CMK (cell line): ENCODE results near the gene RAD51B.

Source experiments
- DNase-seq: peaks from one replicate; pipeline ENCODE4 v3.0.0-alpha.2; 2010; ENCODE audit warnings: low read depth

Gene RAD51B

DNA sequence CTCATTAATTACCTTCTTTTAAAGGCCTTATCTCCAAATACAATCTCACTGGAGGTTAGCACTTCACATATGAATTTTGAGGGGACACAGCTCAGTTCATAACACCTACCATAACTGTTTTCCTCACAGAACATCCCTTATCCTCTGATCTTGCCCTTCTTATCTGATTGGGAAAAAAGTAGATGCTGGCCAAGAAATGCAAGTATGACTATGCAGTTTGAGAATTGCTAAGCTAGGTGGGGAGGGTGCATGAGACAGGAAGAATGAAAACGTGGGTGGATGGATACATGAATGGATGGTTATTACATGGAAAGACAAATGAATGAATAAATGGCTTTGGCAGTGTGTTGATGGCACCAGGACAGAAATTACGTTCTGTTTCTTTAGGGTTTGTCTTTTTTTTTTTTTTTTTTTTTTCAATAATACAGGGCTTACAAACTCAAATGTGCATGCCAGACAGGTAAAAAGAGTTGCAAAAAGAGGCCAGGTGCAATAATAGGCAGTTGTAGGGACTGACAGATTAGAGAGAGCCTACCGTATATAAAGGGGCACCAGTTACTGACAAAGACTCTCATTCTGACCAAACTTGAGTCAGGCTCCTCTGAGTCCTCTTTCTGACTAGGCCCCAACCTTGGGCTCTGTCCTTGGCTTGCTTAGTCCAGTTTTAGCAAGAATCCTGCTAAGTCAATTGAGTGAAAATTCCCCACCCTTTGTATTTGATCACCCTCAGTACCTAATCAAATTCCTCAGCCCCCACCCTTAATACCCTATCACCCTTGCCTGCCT, 668.4 kb downstream of the RAD51B start:
- no peak for DNase-seq

DNA sequence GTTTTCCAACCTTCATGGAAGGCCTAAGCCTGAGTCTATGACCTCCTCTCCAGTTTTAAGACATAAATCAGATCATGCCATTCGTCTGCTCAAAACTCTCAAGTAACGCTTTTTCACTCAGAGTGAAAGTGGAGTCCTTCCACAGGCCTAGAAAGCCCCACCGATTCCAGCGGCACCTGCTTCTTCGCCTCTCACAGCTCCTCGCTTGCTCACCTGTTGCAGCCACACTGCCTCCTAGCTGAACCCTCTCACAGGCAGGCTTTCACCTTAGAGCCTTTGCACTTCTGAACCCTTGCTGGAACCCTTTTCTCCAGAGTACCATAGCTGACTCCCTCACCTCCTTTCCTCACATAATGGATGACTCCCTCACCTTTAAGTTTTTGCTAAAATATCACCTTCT, 672.2 kb downstream of the RAD51B start:
- no peak for DNase-seq

DNA sequence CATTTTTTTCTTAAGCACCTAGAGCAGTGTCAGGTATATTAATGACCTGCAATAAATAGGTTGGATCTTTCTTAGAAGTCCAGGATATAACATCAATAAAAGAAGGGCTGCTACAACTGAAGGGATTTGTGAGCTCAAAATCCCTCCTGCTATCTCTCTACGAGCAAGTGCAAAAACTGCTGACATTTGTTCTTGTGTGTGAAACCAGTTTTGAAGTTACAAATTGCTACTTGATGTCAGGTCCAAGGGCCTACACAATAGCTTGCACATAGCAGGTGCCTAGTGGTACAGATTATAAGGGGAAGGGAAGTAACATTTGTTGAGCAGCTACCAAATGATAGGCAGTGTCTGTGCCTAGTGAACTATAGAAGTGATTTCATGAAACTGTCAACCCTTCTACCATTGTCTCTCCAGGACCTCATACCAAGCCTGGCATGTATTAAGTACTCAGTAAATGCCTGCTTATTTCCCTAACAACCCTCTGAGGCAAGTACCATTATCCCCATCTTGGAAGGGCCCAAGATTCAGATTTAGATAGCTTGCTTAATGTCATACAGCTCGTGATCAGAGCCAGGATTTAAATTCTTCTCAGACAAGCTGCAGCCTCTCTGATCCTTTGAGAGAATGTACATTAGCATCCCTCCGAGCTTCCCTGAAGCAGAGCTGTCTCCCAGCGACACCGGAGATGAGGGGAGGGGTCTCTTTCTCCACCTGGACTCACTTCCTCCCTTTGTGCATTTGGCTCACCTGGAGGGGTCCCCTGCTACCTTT, 673.0 kb downstream of the RAD51B start:
- DNase-seq, result no peak

DNA sequence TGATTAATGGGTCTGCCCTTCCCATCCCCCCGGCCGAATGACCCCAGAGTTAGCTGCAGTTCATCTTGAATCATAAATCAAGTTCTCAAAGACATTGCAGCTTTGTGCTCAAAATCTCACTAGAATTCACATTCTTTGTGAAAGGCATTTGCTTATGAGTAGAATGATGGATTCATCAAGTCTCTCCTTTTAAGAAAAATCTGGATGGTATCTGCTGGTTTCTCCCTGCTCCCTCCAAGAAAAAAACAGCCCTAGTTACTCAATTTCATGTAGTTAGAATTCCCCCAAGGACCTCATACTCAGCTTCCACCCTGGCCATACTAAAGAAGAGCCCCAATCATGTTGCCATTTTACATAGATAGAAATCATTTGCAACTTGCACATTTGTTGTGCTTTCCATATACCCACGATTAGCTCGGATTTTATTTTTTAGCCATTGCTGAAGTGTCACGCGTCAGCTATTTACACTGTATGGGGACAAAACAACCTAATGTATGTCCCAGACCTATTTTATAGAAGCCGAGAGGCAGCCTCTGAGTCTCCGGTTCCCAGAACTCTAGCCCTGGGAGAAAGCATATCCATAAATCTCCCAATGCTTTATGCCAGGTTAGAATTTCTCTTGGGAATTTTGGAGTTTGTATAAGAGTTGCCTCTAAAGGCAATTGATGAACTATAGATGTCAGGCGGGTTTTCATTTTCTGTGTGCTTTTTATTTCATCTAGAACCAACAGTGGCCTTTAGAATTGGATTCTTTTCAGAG, 673.8 kb downstream of the RAD51B start:
- no peak for DNase-seq

DNA sequence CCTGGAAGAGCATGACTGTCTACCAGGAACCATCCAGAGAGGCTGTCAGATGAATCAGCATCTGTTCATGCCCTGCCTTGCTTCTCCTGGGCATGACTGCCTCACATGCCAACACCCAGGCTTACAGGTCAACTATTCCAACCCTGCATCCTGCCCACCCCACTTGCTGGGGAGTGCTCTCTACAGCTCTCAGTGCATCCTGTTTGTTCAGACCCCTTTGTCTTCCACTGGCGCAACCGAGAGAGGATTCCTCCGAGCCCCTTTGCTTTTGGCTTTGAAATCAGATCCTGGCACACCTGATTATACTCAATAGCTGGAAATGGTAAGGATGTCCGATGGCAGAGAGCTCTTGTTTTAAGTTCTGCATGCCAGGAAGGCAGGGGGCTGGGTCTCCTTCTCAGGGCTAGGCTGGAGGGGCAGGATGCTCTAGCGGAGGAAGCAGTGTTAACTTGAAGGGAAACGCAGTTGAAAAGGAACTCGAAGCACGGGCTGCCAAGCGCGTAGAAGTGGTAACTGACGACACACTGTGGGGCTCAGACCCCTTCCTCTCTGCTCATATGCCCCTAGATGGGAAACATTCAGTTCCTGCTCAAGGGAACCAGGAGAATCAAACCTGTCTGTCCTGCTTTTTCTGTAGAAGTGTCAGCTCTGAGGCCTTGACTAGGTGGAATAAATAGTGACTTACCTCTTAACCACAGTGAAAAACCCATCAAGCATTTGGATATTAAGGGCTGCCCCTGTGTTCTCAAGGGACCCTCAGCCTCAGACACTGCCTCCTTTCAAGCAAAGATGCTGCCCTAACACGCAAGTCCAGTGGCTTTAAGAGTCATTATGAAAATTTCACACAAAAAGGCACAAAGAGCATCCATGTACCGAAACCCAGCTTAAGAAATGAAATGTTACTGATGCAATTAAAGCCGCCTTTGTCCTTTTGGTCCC, 675.8 kb downstream of the RAD51B start:
- no peak for DNase-seq

DNA sequence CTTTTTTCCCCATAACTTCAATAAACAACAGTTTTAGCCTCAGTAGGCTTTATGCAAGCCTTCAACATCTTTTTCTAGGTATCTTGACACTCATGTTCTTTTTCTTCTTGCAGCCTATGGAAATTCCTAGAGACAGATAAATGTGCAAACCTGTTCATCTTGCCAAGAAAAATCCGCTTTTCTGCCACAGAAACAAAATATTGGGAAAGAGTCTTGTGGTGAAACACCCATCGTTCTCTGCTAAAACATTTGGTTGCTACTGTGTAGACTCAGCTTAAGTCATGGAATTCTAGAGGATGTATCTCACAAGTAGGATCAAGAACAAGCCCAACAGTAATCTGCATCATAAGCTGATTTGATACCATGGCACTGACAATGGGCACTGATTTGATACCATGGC, 677.4 kb downstream of the RAD51B start:
- DNase-seq, result no peak

DNA sequence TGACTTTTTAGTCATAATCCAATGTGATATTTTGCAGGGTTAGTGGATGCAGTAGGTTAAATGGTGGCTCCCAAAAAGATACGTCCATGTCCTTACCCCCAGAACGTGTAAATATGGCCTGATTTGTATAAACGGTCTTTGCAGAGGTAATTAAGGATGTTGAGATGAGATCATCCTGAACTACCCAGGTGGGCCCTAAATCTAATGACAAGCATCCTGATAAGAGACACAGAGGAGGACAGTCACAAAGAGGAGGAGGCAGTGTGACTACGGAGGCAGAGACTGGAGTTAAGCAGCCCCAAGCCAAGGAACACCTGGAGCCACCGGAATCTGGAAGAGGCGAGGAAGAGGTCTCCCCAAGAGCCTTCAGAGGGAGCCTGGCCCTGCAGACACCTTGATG, 679.9 kb downstream of the RAD51B start:
- DNase-seq, result no peak

DNA sequence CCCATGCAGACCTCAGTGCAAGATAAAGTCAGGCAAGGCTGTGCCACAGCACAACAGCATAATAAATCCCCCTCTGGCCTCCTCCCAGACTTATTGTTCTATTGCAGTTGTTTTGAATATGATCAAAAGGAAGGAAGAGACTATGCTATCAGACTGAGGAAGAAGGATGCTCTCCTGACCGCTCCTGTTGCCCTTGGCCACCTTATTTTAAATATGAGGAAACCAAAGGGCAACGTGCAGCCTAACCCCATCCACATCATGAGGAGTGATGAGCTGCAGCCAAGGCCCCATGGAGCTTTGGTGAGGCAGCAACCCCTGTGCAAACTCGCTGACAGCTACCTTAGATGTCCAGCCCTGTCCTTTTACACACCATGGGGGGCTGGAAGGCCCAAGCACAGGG, 681.6 kb downstream of the RAD51B start:
- no peak for DNase-seq

DNA sequence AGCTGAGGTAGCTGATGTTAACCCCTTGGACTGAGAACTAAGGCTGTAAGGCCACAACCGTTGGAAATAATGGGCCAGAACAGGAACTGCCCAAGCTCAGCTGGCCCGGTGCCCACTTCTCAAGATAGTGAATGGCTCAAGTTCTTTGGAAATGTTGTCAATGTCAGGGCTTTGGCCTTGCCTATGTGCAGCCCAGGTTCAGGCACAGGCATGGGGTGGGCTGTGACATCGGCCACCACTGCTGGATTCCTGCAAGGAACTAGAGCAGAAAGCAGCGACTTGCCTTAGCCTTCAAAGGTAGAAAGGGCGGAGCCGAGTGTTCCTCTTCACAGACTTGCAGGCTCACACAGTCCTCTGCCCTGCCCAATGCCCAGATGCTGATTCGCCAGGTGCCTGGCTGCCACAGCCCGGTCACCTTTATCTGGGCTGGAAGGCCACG, 682.1 kb downstream of the RAD51B start:
- DNase-seq, result no peak

DNA sequence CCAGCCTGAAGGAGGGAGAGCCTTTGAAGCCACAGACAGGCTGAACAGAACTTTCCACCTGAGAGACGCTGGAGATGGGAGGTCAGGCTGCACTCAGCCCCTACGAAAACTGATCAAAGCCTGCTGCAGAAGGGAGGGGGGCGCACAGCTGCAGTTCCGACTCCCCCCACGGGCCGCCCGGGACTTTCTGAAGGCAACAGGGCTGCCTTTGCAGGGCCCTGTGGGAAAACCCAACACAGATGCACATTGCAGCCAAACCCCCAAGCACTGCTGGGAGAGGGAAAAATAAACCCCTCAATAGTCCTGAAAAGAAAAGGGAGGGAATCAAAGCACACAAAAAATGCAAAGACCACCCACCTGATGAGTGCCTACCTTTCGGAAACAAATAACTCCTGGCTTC, 682.7 kb downstream of the RAD51B start:
- DNase-seq, result no peak

DNA sequence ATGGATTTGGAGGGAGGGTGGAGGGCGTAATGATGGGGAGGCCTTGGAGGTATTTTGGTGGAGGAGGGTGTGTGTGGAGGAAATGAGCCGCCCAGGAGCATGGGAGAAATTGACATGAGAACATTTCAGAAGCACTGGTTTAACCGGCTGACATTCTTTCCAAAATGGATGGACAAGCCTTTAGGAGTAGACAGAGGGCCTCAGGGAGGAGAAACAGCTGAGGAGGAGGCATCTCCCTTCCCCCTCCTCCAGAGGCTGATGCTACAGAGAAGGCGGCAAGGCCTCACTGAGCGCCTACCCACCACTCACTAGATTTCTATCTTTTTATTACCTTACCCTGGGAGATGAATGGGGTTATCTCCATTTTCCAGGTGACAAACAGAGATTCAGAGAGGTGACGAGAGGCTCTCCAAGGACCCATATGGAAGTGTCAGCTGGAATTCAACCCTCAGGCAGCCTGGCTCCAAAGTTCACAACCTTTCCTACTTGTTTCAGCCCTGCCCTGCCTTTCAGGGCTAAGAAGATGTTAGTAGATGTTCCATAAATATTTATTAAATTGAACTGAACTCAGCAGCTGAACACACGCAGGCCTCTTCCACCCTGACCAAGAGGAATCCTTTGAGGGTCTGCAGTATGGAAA, 683.7 kb downstream of the RAD51B start:
- no peak for DNase-seq

DNA sequence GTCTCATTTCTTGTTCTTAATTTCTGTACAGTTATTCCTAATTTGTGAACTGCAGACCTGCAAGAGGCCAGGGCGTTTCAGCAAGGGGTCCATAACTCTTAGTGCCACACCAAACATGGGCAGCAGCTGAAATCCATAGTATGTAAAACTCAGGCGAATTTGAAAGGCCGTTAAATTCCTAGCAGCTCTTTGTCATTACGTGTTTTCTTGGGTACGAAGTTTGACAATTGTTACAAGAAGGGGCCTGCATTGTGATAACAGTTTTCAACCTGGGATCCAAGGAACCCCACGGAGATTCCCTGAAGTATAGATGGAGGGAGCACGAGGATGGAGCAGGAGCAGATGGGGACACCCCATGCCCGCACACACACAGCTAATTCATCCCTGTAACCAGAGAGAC, 685.3 kb downstream of the RAD51B start:
- DNase-seq, result no peak

DNA sequence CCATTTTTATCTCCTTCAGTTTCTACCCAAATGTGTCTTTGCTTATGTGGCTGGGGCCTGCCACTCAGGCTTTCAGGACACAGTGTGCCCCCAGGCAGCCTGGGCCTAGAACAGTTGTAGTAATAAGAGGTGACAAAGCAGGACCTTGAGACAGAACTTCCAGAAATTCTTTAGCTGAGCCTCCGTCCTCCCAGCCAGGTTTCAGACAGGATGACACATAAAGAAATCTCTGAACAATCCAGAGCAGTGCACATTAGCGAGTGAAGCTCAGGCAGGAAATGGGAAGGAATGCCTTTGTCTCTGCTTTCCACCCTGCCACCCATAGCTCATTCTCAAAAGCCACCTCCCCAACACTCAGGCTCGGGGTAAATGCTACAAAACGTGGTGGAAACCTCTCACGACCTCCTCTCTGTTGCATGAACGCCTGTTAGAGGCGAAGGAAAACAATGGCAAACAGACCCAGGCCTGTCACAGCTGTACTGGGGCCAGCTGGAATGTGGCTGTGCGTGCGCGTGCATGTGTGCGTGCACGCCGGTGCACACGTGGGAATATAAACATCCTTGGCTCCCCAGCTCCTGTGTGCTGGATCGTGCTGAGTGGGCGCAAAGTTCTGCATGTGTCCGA, 686.6 kb downstream of the RAD51B start:
- no peak for DNase-seq

DNA sequence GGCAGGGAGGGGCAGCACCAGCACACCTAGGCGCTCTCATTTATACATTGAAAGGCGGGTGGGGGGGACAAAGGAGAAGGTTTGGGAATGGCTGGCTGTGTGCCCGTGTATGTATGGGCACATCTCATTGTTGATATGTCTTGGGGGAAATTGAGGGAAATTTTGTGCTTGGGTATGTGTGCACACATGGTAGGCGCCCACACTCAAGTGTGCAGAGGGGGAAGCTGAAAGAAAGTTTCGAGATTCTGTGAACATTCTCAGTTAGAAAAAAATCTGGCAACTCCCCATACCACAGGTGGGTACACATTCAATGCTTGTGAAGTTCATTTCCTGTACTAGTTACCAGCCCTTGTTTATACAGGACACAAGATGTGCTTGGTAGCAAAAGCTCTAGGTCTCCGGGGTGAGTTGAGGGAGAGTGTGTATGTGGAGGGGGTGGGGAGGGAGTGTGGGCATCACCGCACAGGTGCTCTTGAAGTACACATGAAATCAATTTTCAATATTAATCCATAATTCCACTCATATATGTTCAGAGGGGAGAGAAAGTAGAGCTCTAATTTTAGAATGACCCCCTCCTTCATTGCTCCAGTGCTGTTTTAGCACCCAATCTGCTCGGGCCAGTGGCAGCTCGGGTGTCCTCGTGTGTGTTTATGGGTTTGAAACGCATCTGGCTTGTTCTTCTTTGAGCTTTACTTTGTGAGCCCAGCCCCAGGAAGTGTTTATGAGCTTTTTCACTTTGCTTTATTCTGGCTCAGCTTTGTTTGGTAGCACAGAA, 687.3 kb downstream of the RAD51B start:
- no peak for DNase-seq

DNA sequence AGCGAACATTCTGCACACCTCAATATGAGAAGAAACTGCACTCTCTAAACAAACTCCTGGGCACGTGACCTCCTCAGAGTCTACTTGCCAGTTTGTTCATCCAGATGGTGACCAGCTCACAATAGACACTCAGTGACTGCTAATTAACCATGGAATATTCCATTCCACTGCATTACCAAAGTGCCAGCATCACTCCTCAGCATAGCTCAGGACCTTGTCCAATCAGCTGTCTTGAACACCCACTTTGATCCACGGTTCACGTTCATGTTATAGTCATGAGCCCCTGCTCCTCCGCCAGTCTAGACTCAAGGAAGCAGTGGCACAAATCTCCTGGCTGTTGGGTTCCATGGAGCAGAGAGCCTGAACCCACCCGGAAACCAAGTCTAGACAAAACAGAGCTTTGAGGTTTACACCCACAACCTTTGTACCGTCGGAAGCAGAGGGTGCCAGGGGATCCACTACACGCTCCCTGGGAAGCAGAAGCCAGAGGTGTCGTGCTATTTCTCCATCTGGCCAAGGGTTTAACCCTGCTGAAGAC, 688.0 kb downstream of the RAD51B start:
- no peak for DNase-seq

DNA sequence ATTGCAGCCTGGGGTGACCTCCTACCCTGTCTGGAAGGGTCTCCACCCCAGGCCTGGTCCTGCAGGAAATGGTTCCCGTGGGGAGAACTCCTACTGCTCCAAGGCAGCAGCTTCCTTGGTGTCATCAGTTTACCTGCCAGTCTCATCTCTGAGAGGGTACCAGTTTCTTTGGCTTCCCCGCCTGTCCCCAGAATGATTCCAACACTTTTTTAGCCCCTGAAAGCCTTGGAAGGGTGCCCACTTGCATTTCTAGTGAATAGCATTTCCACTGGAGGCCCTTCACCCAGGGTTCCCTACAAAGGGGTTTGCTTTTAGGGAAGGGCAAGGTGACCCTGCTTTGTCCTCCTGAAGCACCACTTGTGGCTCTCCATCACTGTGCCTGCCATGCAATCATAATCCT, 689.0 kb downstream of the RAD51B start:
- no peak for DNase-seq

DNA sequence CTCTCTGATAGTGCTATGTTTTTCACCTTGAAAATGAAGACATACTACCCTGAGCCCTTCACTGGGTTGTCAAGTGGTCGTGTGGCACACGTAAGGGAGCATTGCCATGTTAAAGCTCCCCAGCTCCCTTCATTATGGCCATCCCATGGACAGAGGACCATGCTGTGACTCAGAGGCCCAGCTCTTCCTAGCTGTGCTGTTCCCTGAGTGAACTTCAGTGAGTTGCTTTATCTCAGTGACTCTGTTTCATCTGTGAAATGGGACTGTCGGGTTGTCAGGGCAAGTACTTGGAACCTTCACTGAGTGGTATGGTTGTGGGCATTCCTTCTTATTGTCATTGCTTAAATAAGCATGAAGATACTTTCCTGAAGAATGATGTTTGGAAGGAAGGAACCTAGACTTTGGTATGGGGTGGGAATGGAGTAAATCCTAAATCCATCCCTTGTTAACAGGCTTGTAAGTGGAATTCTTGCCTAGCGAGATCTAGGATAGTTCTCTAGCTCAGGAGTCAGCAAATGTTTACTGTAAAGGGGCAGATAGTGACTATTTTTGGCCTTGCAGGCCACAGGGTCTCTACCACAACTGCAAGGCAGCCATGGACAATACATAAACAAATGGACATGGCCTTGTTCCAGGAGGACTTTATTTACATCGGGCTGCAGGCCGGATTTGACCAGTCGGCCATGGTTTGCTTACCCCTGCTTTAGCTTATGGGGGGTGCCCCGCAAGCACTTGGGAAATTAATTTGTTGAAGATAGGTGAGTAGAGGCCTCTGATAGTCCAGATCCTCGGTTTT, 689.8 kb downstream of the RAD51B start:
- DNase-seq, result no peak

DNA sequence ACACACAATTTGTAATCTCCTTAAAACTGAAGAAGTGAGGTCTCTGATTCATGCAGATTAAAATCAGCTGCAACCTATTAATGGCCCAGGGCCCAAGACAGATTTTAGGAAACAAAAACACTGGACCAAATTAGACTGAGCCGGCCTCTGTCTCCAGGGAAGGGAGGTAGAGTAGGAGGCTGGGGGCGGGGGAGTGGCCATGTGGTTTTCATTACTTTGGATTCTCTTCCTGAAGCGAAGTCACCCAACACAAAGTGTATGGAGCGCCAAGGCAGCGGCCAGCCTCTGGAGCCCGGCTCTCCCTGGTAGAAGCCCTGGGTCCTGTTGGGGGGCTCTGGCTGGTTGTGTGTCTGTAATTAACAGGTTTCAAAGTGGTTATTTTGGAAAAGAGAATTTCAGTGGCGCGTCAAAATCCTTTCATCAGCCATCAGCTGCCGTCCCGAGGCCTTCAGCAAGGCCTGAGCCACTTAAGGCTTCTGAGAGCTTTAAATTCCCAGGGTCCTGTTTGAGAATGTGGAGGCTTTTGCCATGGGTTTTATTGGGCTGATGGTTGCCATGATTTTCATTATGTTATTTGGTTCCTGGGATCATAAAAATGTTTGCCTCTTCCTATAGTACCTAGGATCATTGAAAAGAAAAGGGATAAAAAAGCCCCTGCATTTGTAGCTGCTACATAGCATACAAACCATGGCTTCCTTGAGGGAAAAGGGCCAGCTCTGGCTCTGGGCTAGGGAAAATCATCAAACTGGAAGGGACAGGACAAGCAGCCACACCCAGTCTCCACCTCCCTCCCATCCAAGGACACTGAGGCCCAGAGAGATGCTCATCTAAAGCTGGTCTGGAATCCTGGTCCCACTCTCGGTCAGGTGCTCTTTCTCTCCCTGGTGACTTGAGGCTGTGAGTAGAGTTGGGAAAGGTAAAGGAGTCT, 690.9 kb downstream of the RAD51B start:
- no peak for DNase-seq
